ENCODE measurements around the gene GBP3. TPM values are rescaled to one million over a fixed set of nuclear protein-coding genes. Genes with fewer than 3 reads are reported as not detected.

The GBP3 gene
- total and polyA plus RNA-seq, 4 donors = 2.0 to 8.8 (median 4.4) TPM

DNA sequence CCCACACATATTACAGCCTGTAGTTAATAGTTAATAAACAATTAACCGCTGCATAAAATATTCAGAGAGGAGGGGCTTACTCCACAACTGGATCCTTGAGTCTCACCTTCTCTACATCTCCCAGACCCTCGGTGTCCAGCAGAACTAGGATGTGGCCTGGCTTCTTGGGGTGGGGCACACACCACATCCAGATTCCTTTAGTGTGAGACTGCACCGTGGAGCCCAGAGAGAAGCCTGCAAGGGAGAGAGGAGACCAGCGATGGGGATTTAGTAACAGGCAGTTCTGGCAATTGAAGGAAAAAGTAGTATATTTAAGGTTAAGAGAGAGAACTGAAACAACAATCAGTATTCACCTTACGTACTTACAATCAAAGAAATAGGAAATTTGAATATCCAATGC is 37.4 kb upstream of the GBP3 start:
- H3K27ac ChIP-seq (ENCODE audit: low read depth in 1 of 2, low read length in 2 of 2) = no peak overlapping the region
- no peak for TF ChIP-seq HNF4A (conservative IDR thresholded peaks at IDR 0.05)
- no peak for TF ChIP-seq HNF4G (IDR thresholded peaks at IDR 0.05)
- no peak for TF ChIP-seq SP1 (IDR thresholded peaks at IDR 0.05)
- no peak for TF ChIP-seq RAD21 (IDR thresholded peaks at IDR 0.05)
- TF ChIP-seq, protein P1, sequence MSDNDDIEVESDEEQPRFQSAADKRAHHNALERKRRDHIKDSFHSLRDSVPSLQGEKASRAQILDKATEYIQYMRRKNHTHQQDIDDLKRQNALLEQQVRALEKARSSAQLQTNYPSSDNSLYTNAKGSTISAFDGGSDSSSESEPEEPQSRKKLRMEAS (IDR thresholded peaks at IDR 0.05) = no peak
- TF ChIP-seq JUND (IDR thresholded peaks at IDR 0.05) = no peak
- no peak for TF ChIP-seq REST (IDR thresholded peaks at IDR 0.05)
- TF ChIP-seq, protein P2, sequence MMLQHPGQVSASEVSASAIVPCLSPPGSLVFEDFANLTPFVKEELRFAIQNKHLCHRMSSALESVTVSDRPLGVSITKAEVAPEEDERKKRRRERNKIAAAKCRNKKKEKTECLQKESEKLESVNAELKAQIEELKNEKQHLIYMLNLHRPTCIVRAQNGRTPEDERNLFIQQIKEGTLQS (IDR thresholded peaks at IDR 0.05) = no peak
- TF ChIP-seq RXRA (IDR thresholded peaks at IDR 0.05) = no peak
- no peak for TF ChIP-seq FOXA1 (IDR thresholded peaks at IDR 0.05)
- no peaks in the 10 kb centered on the region for H3K9me3 ChIP-seq (ENCODE audit: control insufficient read depth in 4 of 4, low read length in 3 of 4)
- H3K36me3 ChIP-seq (ENCODE audit: control insufficient read depth in 4 of 4, insufficient read depth in 3 of 4, low read depth in 1 of 4, low read length in 3 of 4) = peaks cover 0 to 57% (median 51%) of the 10 kb centered on the region in 4 donors
- H3K27me3 ChIP-seq (ENCODE audit: control insufficient read depth in 4 of 4, insufficient read depth in 4 of 4, low read length in 3 of 4) = no peaks in the 10 kb centered on the region
- H3K4me1 ChIP-seq (ENCODE audit: control insufficient read depth in 4 of 4, insufficient read depth in 4 of 4, low read length in 3 of 4) = peaks cover 0 to 10% (median 5%) of the 10 kb centered on the region in 4 donors
- no peak for DNase-seq (ENCODE audit: low spot score)
- WGBS = 84% methylated on average over 5 of the region's 5 CpGs
- no peak overlapping the region for H3K9ac ChIP-seq (ENCODE audit: low read depth in 1 of 2, low read length in 2 of 2)
- no peak overlapping the region for H3K4me3 ChIP-seq (ENCODE audit: low read depth in 1 of 3, low read length in 3 of 3)

DNA sequence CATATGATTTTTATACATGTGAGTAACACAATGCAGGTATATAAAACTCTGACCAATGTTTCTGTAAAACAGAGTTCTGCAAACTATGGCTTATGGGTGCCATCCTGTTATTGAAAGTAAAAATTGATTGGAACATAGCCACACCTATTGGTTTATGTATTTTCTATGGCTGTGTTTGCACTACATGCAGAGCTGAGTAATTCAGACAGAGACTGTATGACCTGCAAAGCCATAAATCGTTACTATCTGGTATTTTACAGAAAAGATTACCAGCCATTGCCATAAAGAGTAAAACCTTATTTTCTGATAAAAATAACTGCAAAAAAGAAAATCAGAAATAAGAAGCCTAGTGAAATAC is 29.3 kb upstream of the GBP3 start:
- H3K36me3 ChIP-seq (ENCODE audit: control insufficient read depth in 4 of 4, insufficient read depth in 3 of 4, low read depth in 1 of 4, low read length in 3 of 4) = peaks cover 4 to 57% (median 45%) of the 10 kb centered on the region in 4 donors
- H3K4me1 ChIP-seq (ENCODE audit: control insufficient read depth in 4 of 4, insufficient read depth in 4 of 4, low read length in 3 of 4) = no peaks in the 10 kb centered on the region
- H3K27me3 ChIP-seq (ENCODE audit: control insufficient read depth in 4 of 4, insufficient read depth in 4 of 4, low read length in 3 of 4) = no peaks in the 10 kb centered on the region
- no peak overlapping the region for H3K9ac ChIP-seq (ENCODE audit: low read depth in 1 of 2, low read length in 2 of 2)
- TF ChIP-seq NR2F2 (IDR thresholded peaks at IDR 0.05) (no peak), SP1 (IDR thresholded peaks at IDR 0.05) (no peak), RXRA (IDR thresholded peaks at IDR 0.05) (no peak), ZBTB33 (IDR thresholded peaks at IDR 0.05) (no peak), JUND (IDR thresholded peaks at IDR 0.05) (no peak), FOXA2 (IDR thresholded peaks at IDR 0.05) (no peak), TAF1 (conservative IDR thresholded peaks at IDR 0.05) (no peak), GABPA (IDR thresholded peaks at IDR 0.05 in 1 of 2, conservative IDR thresholded peaks at IDR 0.05 in 1 of 2) (no peak), HNF4G (IDR thresholded peaks at IDR 0.05) (no peak)
- TF ChIP-seq, protein P1 (IDR thresholded peaks at IDR 0.05) = no peak
- TF ChIP-seq, protein P3, sequence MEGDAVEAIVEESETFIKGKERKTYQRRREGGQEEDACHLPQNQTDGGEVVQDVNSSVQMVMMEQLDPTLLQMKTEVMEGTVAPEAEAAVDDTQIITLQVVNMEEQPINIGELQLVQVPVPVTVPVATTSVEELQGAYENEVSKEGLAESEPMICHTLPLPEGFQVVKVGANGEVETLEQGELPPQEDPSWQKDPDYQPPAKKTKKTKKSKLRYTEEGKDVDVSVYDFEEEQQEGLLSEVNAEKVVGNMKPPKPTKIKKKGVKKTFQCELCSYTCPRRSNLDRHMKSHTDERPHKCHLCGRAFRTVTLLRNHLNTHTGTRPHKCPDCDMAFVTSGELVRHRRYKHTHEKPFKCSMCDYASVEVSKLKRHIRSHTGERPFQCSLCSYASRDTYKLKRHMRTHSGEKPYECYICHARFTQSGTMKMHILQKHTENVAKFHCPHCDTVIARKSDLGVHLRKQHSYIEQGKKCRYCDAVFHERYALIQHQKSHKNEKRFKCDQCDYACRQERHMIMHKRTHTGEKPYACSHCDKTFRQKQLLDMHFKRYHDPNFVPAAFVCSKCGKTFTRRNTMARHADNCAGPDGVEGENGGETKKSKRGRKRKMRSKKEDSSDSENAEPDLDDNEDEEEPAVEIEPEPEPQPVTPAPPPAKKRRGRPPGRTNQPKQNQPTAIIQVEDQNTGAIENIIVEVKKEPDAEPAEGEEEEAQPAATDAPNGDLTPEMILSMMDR (IDR thresholded peaks at IDR 0.05; ENCODE audit: low read depth, low read length, missing input control) = no peak
- no peak overlapping the region for H3K27ac ChIP-seq (ENCODE audit: low read depth in 1 of 2, low read length in 2 of 2)
- WGBS = 87% methylated on average over 1 of the region's 1 CpG
- DNase-seq (ENCODE audit: low spot score) = no peak
- H3K9me3 ChIP-seq (ENCODE audit: control insufficient read depth in 4 of 4, low read length in 3 of 4) = no peaks in the 10 kb centered on the region
- H3K4me3 ChIP-seq (ENCODE audit: low read depth in 1 of 3, low read length in 3 of 3) = no peak overlapping the region
